ENCODE measurements around the gene BIRC5.

BIRC5 gene

DNA sequence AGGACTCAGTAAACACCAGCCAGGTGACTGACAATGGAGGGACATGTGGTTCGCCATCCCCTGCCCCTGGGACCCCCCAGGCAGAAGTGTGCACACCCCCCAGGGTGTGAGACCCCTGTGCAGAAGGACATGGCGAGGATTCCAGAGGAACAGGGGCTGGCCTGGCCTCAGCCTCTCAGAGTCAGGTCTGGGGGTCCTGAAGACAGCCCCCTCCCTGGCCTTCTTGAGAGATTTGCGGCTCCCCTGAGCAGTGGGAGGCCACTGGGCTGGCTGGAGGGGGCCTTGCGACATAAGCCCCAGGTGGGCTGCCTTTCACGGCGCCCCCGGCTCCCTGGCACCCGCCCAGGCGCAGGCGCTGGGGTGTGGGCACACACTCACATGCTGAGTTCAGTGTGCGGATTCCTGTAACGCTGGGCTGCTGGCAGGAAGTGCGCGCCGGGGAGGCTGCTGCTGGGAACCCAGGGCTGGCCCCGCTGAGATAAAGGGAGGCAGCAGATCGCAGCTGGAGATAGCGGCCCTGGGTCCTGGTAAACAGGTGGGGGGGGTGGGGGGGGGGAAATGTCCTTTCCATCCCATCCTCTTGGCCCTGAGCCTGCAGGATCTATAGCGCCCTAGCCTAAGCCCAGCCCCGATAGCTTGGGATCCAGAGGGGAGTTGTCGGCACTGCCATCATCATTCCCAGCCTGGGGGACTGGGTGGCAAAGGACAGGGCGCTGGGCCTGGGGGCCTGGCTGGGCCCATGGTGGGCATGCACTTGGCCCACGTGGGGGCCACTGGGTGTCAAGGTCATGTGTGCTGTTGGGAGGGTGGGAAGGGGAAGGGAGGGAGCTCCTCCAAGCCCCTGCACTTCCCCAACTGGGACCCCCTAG, 44.5 kb downstream of the BIRC5 start:
- no peak for DNase-seq

- no peak for DNase-seq
These were observed 45.1 kb downstream of the BIRC5 start for GRCh38 chr17:78259192-78259554.

DNA sequence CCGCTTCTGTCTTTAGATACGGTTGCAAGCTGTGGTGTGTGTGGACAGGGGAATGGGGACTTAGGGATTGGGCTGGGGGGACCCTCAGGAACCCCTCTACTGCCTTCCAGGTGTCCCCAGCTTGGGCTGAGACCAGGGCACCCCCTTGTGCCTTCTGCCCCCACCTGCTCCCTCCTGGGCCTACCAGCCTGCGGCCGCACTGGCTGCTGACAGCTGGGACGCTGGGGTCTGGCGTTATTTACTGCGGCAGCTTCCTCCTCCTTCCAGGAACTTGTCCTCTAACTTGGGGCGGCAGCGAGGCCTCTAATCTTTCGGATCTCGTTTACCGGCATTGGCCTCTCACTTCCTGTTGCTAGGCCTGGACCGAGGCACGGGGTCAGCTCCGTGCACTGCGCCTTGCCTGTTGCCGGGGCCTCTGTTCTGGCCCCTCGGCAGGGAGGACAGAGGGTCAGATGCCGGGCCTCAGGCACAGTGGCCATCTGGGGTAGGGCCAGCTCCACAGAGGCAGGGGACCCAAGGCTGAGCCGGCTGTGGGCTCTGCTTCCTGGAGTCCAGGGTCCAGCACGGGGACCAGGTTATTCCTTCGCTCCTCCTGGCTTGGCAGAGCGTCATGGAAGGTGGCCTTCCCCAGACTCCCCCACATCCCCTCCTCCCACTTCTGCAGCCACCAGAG, 49.1 kb downstream of the BIRC5 start:
- no peak for DNase-seq

DNA sequence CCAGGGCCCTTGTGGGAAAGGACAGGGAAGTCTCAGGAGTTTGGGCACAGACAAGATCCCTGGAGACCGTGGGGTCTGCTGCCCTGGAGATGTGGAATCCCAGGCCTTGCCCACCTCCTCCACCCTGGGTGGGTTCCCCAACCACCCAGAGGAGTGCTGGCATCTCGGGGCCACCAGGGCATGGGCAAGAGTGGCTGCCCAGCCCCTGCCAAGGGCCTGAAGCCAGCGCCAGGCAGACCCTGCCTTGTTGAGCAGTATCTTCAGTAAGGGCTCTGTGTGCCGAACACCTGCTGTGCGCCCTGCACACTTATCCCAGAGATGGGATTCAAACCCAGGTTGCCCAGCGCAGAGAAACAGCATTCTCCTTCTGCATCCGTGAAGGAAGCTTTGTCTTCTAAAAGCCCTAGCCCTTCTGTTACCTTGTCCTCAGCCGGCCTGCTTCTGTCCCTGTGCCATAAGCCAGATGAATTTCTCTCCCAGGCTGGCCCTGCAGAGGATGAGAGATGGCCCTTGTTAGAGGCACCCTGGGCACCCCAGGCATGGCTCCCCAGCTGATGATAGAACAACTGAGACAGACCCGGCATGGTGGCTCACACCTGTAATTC, 49.8 kb downstream of the BIRC5 start:
- no peak for DNase-seq

DNA sequence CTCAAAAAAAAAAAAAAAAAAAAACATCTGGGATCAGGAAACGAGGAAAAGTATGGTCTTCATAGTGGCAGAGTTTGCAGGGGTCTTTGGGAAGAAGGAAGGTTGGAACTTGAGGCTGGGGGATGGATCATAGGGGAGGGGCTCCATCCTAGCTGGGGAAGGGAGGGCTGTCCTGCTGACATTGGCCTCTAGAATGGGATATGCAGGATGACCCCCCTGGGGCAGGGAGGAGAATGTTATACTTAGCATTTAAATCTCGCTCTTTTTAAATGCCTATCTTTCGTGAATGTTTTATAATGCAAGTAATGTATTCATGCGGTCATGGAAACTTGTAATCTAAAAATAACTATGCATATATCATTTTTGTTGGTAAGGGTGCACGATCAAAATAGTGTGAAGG, 50.5 kb downstream of the BIRC5 start:
- DNase-seq = no peak

GRCh38 chr17:78265121-78265520, 51.1 kb downstream of the BIRC5 start:
- DNase-seq = no peak

- DNase-seq = no peak
These were observed 52.2 kb downstream of the BIRC5 start for GRCh38 chr17:78266231-78266631.

- DNase-seq = no peak
These were observed 52.7 kb downstream of the BIRC5 start for GRCh38 chr17:78266771-78267170.

- DNase-seq = no peak
These were observed 53.4 kb downstream of the BIRC5 start for GRCh38 chr17:78267253-78268073.

DNA sequence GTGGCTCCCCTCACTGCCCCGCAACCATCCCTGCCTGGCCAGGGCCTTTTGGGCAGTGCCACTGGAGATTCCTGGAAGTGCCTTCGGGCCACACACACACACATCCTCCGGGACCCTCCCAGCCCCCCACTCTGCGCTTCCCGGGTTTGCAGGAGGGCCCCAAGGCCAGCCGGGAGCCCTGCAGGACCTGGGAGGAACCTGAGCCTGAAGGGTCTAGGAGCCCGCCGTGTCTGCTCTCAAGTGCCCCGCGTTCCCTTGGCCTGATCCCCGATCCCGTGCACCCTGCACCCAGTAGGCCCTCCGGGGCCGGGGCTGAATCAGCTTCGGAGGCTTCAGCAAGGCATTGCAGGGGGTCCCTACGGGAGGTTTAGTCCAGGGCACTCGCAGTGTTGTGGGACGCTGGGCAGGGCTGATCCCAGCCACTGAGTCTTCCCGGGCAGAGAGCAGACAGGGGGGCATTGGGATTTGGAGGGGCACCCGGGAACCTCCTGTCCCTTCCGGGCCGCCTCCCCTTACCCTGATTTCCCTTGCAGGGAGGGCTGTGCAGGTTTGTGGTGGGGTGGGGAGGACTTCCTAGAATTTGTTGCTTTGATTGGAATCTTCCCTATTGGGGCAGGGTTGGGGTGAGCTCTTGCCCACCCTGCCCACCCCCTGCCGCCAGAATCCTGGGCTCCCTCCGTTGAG, 54.3 kb downstream of the BIRC5 start:
- DNase-seq = no peak

GRCh38 chr17:78268951-78269905, 55.2 kb downstream of the BIRC5 start:
- peak in 1 of 2 experiments; percentile 63 for DNase-seq

DNA sequence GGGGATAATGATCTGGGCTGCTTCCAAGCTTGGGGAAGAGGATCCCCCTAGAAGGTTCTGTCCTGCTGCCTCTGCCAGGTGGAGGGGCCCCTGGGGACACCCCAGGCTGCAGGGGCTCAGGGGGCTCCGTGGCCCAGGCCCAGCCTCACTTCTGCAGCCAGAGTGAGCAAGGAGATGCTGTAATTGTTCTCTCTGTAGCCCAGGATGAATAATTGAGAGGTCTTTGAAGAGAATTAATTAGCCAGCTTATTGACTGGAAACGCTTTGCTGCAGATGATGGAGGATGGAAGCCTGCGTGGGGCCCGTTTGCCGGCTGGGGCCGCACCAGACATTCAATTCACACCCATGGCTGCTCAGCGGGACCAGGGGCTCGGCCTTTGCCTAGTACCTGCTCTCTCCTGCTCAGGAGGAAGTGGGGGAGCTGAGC, 55.9 kb downstream of the BIRC5 start:
- DNase-seq = no peak

DNA sequence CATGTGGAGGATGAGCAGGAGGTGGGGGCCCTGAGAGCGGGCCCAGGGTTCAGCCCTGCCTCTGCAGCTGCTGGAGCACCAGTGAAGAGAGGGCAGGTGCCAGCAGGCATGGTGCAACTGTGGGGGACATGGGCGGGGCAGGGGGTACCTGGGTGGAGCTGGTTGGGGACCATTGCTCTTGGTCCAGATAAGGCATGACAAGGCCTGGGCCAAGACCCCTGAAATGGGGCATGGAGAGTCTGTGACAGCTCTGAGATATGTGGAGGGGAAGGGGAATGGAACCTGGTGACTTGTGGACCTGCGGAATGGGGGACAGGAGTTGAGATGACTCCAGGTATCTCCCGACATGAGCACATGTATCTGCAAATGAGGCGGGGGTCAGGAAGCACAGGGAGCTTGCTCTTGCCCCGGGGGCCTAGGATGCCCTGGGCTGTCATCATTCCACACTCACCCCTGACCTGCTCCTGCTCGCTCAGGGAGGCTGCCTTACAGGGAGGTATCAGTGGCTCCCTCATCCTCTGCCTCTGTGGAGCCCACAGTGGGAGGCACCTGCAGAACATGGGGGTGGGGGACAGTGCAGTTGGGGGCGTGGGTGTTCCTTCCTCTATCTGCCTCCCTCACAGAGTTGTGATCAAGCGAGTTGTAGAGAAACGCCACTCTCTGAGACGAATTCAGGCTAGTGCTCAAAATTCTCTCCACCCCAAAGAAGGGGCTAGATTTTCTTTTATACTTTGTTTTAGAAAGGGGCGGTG, 57.5 kb downstream of the BIRC5 start:
- no peak for DNase-seq

GRCh38 chr17:78272181-78272913, 58.3 kb downstream of the BIRC5 start:
- DNase-seq = peak in 1 of 2 experiments; percentile 44

DNA sequence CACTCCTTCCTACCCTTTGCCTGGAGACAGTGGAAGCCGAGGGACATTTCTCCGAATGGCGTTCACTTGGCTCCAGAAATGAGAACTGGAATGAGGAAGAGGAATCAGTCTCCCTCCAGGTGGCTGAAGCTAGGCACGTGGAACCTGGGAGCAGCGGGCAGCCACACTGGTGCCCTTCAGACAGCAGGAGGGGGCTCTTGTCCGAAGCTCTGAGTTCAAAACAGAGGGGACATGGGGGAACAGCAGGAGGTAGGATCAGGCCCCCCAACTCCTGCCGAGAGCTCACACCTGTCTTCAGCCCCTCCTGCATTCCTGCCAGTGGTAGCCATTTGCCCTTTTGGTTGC, 58.8 kb downstream of the BIRC5 start:
- no peak for DNase-seq

DNA sequence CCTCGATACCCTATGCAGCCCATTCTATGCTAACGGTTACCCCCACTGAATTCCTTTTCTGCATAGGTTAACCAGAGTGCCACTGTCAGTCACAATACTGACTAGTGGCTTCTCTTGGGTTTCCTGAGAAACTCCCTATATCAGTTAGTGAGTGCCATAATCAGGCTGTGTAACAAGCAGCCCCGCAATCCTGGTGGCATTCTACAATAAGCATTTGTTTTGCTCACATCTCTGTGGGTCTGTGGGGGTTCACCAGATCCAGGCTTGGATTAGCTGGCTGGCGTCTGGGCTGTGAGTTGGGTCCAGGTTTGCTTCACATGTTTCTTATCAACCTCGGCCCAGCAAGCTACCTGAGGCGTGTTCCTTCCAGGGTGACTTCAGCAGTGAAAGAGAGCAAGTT, 59.8 kb downstream of the BIRC5 start:
- no peak for DNase-seq

Measured in NCI-H526 (cell line).